Stimulated activated CD4-positive, alpha-beta T cell treated with anti-CD3 and anti-CD28 coated beads, Interleukin-15, amount 100 ng/mL, for 1 hour (primary cell): ENCODE measurements around the gene SUSD1.

Source experiments
- DNase-seq, 2 donors: peaks; one replicate each; pipeline ENCODE4 v3.0.0-alpha.2; 2020; ENCODE audit warnings: low read depth in 1 of 2, low spot score in 1 of 2

The SUSD1 gene

DNA sequence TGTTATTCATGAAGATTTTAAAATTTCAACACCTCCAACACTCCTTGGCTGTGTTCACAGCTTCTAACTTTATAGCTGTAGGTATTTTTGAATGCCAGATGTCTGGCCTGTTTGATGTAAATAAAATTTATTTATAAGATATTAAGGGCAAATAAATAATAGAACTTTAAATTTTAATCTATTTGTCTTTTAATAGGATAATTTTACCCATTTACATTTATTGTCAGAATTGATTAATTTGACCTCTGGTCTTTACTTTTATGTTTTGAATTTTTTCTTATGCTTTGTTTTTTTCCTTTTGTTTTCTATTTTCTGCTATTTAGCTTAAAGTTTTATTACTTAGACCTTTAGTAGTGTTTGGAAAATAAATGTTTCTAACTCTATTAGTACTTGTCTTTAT, 183.9 kb downstream of the SUSD1 start:
- no peak for DNase-seq
